ENCODE measurements around the gene EDARADD. TPM values are rescaled to one million over a fixed set of nuclear protein-coding genes. Genes with fewer than 3 reads are reported as not detected.
"Not testable (repeated sequence)": the region's sequence is repeated elsewhere in the genome, so short reads cannot be mapped to it uniquely, and the experiment has no call there.

The EDARADD gene
- total RNA-seq, 1 donor from 2014 or later = 0.43 TPM

DNA sequence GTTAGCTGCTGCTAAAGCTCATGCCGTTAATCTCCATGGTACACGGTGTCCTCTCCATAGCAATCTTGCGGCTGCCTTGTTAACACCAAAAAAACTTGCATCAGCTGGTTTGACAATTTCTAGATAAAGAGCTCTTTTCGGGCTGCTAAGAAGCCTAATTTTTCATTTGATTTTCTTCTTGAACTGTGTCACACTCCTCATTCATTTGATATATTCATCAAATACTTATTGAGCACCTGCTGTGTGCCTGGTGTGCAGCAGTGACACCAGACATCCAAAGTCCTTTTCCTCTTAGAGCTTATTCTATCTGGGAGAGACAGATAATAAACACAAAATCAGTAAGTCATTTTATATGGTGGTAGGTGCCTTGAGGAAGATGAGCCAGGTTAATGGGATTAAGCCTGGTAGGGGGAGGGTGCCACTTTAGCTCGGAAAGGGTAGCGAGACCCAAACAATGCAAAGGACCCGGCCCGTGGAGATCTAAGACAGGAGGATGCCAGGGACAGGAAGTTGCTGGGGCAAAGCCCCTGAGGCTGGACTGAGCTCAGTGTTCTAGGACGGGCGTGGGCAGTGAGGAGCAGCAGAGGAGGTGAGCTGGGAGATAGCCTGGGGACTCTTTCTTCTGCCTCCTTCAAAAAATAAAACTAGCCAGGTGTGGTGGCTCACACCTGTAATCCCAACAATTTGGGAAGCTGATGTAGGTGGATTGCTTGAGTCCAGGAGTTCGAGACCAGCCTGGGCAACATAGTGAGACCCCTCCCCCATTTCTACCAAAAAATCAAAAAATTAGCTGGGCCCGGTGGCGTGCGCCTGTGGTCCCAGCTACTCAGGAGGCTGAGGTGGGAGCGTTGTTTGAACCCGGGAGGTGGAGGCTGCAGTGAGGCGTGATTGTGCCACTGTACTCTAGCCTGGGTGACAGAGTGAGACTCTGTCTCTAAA, 79.0 kb downstream of the EDARADD start:
- peak; percentile 54 for DNase-seq (ENCODE audit: low spot score)
- intact Hi-C loops (cut with DNase I) = no loop called here

DNA sequence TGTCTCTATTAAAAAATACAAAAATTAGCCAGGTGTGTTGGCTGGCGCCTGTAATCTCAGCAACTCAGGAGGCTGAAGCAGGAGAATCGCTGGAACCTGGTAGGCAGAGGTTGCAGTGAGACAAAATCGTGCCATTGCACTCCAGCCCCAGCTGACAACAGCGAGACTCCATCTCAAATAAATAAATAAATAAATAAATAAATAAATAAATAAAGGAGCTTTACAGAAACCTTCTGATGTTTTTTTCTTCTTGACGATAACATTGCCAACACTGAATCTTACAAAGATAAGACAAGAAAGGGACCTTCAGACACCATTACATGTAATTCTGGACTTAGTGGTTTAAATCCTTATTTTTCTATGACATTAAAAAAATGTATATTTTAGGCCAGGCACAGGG, 81.9 kb downstream of the EDARADD start:
- intact Hi-C loops (cut with DNase I) = no loop called here
- DNase-seq (ENCODE audit: low spot score) = peak; percentile 17

DNA sequence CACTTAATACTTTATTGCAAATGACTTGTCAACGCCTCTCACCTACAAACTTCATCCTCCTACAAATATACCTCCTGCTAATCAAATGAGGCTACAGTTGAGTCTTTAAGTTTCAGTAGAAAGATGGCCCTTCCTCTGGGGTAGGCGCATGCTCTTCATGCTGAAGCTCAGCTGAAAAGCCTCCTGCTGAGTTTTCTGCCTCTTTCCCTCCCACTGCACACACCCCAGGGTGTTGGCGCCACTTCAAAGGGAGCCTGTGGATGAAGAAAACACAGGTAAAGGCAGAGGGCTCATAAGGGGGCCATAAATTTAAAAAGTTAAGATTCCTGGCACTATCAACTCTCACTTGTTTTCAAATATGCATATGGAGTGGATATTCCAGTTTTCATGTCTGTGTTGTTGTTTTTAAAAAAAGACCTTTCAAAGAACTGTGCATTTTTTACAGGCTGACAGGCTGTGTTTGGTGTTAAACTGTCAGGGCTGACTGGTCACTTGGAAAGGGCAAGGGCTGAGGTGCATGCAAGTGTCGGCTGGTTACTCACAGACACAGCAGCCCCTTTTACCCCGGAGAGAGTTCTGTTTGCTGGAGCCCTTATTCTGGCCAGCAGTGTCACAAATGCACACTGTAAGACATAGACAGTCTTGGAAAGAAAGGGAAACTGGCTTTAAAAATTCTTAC, 86.8 kb downstream of the EDARADD start:
- intact Hi-C loops (cut with DNase I) = no loop called here
- DNase-seq (ENCODE audit: low spot score) = peak; percentile 51

DNA sequence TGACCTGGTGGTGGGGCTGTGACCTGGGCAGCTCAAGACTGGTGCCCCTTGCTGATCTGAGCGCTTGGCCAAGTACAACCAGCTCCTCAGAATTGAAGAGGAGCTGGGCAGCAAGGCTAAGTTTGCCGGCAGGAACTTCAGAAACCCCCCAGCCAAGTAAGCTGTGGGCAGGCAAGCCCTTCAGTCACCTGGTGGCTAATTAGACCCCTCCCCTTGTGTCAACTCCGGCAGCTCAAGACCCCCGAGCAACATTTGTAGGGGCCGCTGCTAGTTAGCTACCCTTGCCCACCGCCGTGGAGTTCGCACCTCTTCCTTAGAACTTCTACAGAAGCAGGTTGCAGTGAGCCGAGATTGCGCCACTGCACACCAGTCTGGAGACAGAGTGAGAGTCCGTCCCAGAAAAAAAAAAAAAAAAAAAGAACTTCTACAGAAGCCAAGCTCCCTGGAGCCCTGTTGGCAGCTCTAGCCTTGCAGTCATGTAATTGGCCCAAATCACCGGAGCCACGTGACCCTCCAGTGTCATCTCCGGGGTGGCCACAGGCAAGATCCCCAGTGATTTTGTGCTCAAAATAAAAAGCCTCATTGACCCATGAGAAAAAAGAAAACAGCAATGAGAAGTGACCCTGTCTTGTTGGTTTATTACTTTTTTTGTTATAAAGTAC, 90.4 kb downstream of the EDARADD start:
- intact Hi-C loops (cut with DNase I) = no loop called here
- peak; percentile 55 for DNase-seq (ENCODE audit: low spot score)

DNA sequence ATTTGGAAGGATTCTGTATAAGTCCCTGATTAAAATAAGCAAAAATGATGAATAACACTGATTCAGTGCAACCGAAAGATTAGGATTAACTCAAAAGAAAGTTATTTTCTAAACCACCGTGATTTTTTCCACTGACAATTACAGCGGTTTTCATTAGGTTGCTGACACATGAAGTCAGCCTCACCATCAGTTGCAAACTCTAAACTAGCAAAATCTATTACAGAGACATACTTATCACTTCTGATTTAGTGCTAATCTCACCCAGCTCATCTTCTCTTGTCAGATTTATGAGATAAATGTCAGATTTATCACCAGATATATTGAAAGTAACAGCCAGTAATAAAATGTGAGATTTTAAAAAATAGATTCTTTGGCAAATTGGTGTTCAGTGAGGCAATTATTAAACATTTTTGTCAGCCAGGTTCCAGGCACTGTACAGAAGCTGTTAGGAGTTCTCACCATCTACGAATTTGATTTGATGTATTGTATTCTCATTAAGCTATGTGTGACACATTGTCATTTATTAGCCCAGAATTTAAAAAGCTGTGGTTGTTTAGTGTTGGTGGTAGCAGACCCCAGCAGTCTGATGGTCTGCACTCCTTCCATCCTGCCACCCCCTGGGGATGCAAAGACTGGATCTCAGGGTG, 92.4 kb downstream of the EDARADD start:
- DNase-seq (ENCODE audit: low spot score) = no peak
- intact Hi-C loops (cut with DNase I) = no loop called here

DNA sequence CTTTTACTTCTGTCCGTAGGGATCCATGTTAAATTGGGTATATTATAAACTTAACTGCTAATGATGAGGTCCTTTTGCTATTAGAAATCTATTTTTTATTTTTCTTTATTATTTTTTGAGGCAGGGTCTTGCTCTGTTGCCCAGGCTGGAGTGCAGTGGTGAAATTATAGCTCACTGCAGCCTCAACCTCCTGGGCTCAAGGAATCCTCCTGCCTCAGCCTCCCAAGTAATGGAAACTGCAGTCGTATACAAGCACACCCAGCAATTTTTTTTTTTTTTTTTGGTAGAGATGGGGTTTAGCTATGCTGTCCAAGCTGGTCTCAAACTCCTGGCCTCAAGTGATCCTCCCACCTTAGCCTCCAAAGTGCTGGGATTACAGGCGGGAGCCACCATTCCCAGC, 95.1 kb downstream of the EDARADD start:
- intact Hi-C loops (cut with DNase I) = not testable (repeated sequence)
- DNase-seq (ENCODE audit: low spot score) = peak; percentile 4

DNA sequence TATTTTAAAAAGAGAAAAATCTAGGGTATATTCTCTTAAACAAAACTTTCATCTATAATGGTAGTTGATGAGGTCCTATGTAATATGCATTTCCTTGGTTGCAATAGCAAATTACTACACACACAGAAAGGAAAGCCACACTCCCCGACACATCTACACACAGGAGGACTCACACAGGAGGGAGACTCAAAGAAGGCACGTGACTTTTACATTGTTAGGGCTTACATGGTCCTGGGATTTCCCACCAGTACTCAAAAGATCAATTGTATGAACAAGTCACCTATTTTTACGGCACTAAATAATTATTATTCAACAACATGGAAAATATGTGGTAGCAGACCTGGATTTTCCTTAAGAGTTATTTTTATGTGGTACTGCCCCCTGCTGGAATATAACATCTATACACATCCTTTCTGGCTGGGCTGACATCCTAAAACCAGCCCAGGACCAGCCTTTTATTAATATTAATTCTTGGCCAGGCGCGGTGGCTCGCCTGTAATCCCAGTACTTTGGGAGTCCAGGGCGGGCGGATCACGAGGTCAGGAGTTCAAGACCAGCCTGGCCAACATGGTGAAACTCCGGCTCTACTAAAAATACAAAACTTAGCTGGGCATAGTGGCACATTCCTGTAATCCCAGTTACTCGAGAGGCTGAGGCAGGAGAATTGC, 95.8 kb downstream of the EDARADD start:
- intact Hi-C loops (cut with DNase I) = loop anchor here (2.0 kb wide), 1 partner anchor 381 kb away; no protein-coding TSS in a partner anchor
- DNase-seq (ENCODE audit: low spot score) = no peak

DNA sequence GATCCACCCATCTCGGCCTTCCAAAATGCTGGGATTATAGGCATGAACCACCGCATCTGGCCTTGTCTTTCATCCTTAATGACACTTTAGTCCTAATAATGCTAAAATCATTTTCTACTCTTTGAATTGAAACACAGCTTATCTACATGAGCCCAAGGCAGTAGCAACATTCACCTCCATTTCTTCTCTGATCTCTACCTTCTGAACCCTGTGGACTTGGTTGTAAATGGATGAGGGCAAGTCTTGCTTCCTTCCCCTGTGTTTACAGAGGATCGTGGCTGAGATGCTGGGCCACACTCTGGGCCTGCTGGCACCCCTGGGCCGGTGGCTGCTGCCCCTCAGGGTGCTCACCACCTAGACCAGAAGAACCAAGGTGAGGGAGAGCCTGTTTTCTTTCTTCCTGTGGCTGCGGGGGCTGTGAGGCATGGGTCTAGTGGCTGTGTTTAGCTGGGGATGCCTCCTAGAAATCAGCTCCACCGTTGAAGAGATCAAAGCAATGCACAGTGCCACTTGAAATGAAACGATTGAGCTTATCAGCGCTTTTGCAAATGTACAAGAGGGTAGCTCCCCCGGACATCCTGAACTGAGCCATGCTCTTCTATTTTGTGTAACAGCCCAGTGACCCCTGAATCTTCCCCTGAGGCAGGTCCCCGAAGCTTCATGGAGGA, 97.5 kb downstream of the EDARADD start:
- no peak for DNase-seq (ENCODE audit: low spot score)
- intact Hi-C loops (cut with DNase I) = loop anchor here (2.0 kb wide), 1 partner anchor 383 kb away; no protein-coding TSS in a partner anchor

DNA sequence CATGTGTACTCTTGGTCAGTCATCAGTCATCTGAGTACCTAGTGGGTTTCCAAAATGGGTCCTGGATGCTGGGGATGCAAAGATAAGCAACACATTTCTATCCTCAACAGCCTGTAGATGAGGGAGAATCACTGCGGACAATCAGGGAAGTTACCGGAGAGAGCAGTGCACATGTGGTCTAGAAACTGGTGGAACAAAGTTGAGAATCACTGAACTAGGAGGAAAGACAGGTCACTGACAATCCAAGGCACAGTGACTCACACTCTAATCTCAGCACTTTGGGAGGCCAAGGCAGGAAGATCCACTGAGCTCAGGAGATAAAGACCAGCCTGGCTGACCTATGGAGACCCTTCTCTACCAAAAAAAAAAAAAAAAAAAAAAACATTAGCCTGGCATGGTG, 98.3 kb downstream of the EDARADD start:
- intact Hi-C loops (cut with DNase I) = no loop called here
- DNase-seq (ENCODE audit: low spot score) = no peak

DNA sequence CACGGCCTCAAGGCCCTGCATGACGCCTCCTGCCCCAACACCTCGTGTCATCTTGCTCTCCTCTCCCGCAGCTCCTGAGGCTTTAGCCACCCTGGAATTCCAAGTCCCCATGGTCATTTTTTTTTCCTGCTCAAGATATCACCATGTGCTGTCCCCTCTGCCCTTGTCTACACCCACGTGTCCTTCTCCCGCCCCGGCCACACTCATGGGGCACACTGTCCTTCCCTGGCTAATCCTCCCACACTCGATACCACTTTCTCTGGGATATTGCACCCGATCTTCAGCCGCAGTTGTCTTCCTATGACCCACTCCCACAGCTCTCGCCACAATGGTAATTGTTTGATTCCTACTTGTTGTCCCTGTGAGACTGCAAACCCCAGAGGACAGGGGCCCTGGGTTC, 100.0 kb downstream of the EDARADD start:
- DNase-seq (ENCODE audit: low spot score) = no peak
- intact Hi-C loops (cut with DNase I) = no loop called here

DNA sequence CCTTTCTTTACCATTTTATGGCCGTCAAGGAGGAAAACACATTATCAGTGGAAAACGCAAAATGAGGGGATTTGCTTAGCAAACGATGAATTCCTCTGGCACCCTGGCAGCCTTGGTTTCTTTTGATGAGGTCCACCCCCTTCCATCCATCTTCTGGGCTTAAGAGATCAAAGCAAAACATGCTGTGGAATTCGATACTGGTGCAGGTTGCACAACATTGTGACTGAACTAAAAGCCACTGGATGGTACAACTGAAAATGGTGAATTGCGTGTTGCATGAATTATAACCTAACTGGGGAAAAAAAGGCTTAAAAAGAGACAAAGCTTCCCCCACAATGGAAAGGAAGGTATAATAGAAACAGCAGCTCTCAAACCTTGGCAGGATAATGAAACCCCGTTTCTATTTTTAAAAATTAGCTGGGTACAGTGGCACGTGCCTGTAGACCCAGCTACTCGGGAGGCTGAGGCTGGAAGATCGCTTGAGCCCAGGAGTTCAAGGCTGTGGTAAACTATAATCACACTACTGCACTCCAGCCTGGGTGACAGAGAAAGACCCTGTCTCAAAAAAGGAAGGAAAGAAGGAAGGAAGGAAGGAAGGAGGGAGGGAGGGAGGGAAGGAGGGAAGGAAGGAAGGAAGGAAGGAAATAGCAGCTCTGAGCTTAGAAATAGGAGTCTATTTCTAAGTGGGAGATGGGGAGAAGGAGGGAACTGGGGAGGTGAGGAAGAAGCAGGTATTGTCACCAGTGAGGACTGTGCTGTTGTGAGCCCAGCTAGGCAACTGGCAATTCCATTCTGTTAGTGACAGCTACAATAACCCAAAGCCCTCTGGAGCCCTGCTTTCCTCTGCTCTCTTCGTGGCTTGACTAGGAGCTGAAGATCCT, 100.7 kb downstream of the EDARADD start:
- DNase-seq (ENCODE audit: low spot score) = no peak
- intact Hi-C loops (cut with DNase I) = no loop called here

DNA sequence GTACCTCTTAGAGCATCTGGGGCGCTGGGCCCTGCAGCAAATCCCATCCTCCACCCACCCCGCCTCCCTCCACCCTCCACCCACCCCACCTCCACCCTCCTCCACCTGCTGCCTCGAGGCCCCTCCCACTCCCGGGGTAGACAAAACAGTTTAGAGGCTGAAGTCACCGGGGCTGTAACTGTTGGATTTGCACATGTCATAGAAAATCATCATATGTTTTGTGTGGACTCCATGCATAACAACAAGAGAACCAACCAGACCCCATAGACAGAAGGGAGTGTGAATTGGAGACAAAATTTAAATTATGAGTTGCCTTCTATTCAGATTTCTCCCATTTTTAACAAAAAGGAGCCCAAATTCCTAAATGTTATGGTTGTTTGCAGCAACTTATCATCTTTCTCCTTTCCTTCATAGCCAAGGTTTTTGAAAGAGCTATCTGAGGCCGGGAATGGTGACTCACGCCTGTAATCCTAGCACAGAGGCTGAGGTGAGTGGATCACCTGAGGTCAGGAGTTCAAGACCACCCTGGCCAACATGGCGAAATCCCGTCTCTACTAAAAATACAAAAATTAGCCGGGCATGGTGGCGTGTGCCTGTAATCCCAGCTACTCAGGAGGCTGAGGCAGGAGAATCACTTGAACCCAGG, 101.5 kb downstream of the EDARADD start:
- intact Hi-C loops (cut with DNase I) = no loop called here
- DNase-seq (ENCODE audit: low spot score) = no peak

DNA sequence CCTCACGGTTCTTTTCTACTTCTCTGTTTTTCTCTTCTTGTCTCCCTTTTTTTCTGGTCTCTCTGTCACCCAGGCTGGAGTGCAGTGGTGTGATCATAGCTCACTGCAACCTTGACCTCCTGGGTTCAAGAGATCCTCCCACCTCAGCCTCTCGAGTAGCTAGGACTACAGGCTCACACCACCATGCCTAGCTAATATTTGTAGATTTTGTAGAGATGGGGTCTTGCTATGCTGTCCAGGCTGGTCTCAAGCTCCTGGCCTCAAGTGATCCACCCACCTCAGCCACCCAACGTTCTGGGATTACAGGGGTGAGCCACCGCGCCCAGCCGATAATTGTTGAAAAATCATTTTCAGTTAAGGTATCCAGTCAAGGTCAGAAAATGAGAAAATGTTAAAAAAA, 103.8 kb downstream of the EDARADD start:
- no peak for DNase-seq (ENCODE audit: low spot score)
- intact Hi-C loops (cut with DNase I) = no loop called here

DNA sequence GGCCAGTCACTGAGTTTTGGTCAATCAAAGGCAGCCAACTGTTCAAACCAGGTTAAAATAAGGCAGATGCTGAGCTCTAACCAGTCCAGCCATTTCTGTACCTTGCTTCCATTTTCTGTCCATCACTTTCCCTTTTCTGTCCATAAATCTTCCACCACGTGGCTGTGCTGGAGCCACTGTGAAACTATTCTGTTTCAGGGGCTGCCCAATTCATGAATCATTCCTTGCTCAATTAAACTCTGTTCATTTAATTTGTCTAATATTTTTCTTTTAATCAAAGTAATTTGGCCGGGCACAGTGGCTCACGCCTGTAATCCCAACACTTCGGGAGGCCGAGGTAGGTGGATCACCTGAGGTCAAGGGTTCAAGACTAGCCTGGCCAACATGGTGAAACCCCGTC, 107.0 kb downstream of the EDARADD start:
- no peak for DNase-seq (ENCODE audit: low spot score)

DNA sequence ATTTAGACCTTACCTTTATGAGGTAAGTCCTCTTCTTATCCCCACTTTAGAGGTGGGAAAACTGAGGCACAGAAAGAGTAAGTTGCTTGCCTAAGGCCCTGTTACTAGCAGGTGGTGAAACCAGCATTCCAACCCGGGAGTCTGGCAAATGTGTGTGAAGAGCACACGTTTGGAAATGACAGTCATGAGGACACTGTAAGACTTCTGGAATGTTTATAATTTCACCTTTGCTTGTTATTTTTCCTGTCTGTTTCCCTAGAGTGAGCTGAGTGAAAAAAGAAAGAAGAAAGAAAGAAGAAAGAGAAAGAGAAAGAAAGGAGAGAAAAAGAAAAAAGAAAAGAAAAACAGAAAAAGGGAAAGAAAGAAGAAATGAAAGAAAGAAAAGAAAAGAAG, 108.5 kb downstream of the EDARADD start:
- no peak for DNase-seq (ENCODE audit: low spot score)
- intact Hi-C loops (cut with DNase I) = no loop called here

More for the DNA sequence above, 107.0 kb downstream of the EDARADD start:
- intact Hi-C loops (cut with DNase I) = no loop called here

DNA sequence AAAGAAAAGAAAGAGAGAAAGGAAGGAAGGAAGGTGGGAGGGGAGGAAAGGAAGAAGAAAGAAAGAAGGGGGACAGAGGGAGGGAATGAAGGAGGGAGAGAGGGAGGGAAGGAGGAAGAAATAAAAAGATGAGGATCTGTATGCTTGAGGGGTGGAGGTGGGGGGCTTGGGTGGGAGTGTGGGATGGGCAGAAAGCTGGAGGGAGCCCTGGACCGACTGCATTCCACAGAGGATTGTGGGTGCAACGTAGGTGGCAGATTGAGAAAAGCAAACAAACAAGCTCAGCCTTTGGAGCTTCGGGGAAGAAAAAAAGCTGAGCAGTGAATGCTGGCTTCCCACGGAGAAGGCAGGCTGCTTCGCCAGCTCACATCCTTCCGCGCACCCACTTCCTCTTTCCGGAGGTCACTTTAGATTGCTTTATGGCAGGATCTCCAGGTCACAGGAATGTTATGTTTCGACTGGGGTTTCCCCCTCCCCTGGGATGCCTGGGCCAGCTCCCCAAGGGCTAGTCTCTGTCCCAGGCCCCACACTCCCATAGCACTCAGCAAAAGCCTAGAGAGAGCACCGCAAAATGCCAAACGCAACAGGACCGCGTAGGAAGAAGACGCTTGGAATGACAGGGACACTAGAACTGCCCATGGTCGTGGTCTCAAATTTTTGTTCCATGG, 109.0 kb downstream of the EDARADD start:
- intact Hi-C loops (cut with DNase I) = no loop called here

DNA sequence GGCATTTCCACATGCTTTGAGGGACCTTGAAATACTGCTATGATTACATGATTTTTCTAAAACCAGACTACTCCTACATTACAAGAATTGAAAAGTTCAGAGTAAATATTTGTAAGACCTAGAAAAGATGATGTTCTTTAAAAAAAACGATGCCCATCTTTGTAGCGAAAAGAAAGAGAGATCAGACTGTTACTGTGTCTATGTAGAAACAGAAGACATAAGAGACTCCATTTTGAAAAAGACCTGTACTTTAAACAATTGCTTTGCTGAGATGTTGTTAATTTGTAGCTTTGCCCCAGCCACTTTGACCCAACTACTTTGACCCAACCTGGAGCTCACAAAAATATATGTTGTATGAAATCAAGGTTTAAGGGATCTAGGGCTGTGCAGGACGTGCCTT, 110.3 kb downstream of the EDARADD start:
- DNase-seq (ENCODE audit: low spot score); intact Hi-C loops (cut with DNase I): not testable (repeated sequence)

More for the DNA sequence above, 109.0 kb downstream of the EDARADD start:
- DNase-seq (ENCODE audit: low spot score) = peak; percentile 82
